MCF 10A (cell line): ENCODE data around the gene CNOT2. TPM values are rescaled to one million over a fixed set of nuclear protein-coding genes. Genes with fewer than 3 reads are reported as not detected.

Experiments
- BruUV-seq: library from RNA; stranded (reverse); fragments of 400-500 nt; replicated peaks from 2 replicates; lab custom pipeline; 2021; lab: Mats Ljungman, UMichigan
- CTCF ChIA-PET: fragments of 300-600 bp; sonication (Branson Sonifier 250); formaldehyde crosslinking; extraction: SDS; loops from one replicate; lab custom pipeline; 2021; ENCODE audit warnings: antibody characterized with exemption, inconsistent platforms; lab: Yijun Ruan, JAX
- POLR2A ChIA-PET: fragments of 300-600, 350-650 bp; sonication (Branson Sonifier 250); formaldehyde crosslinking; extraction: SDS; loops from one replicate; lab custom pipeline; 2020; ENCODE audit warnings: antibody characterized with exemption, inconsistent platforms; lab: Yijun Ruan, JAX
- DNase-seq: peaks from one replicate; pipeline ENCODE4 v3.0.0-alpha.2; 2018; ENCODE audit not compliant: unreplicated experiment
- H3K27ac Mint-ChIP-seq: one replicate; pipeline ENCODE4 v1.8.0; 2022; ENCODE audit warnings: mild to moderate bottlenecking, low read depth, mixed read lengths; ENCODE audit not compliant: unreplicated experiment
- H3K27me3 Mint-ChIP-seq: one replicate; pipeline ENCODE4 v1.8.0; 2022; ENCODE audit warnings: mixed read lengths; ENCODE audit not compliant: insufficient read depth, unreplicated experiment
- H3K36me3 Mint-ChIP-seq: one replicate; pipeline ENCODE4 v1.8.0; 2022; ENCODE audit warnings: mild to moderate bottlenecking, moderate library complexity, mixed read lengths; ENCODE audit not compliant: insufficient read depth, unreplicated experiment
- H3K4me1 Mint-ChIP-seq: one replicate; pipeline ENCODE4 v1.8.0; 2022; ENCODE audit warnings: mixed read lengths; ENCODE audit not compliant: insufficient read depth, unreplicated experiment
- H3K4me3 Mint-ChIP-seq: one replicate; pipeline ENCODE4 v1.8.0; 2022; ENCODE audit warnings: mild to moderate bottlenecking, moderate library complexity, mixed read lengths; ENCODE audit not compliant: unreplicated experiment
- H3K9me3 Mint-ChIP-seq: one replicate; pipeline ENCODE4 v1.8.0; 2022; ENCODE audit warnings: mixed read lengths; ENCODE audit not compliant: unreplicated experiment
- intact Hi-C: fragments of 100-400 bp; cut with micrococcal nuclease; formaldehyde crosslinking; loops from 2 replicates; pipeline ENCODE4 v1.14.1; 2022
- total RNA-seq: library from RNA; stranded (reverse); gene quantifications from 2 replicates; pipeline ENCODE4 v1.2.3, GENCODE V29; 2022
- TF ChIP-seq, protein P1 (sequence below): fragments of 200-600 bp; IDR thresholded peaks from one replicate; pipeline ENCODE4 v1.8.0; 2022; ENCODE audit warnings: antibody characterized with exemption, mild to moderate bottlenecking; ENCODE audit not compliant: unreplicated experiment

Gene CNOT2
- total RNA-seq, 1 experiment from 2014 or later, result 91.0 TPM

DNA sequence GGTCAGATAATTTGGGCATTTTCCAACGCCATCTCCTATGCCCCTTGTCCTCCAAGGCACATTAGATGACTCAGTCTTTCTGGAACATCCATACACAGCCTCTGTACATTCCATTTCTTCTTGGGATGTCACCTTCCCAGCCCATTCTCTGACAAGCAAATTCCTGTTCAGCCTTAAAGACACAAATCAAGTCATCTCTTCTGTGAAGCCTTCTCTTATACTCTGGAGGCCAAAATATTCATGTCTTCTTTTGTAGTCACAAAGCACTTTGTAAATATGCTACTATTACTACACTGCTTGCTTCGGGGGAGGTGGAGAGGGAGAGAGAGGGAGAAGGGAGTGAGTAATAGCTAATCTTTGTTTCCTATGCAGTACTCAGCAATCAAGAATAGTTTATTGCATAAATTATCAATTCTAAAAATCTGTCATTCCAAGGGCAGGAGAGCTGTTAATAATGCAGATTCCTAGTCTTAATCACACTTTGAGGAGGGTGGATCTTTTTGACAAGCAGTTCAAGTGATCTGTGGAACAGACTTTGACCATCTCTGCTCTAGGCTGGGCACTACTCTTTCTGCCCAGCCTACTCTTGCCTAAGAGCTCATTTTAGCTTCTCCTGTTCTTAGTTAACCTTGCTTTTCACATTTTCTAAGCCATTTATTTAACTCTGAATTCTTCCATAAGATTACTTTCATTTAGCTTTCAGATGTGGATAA, 150.7 kb downstream of the CNOT2 start:
- H3K9me3 Mint-ChIP-seq, result no peaks in the 10 kb centered on the region
- no peaks in the 10 kb centered on the region for H3K27me3 Mint-ChIP-seq
- H3K4me1 Mint-ChIP-seq, result peaks cover 10% of the 10 kb centered on the region
- no peak overlapping the region for H3K27ac Mint-ChIP-seq
- ChIA-PET CTCF (interaction anchor here (0.6 to 1.4 kb wide), 4 partner anchors 165 to 514 kb away, joined by 3 to 5 read pairs (median 4); no protein-coding TSS in a partner anchor), POLR2A (interaction anchor here (0.9 kb wide), 1 partner anchor 36 kb away, joined by 3 read pairs; no protein-coding TSS in a partner anchor)
- TF ChIP-seq, protein P1, sequence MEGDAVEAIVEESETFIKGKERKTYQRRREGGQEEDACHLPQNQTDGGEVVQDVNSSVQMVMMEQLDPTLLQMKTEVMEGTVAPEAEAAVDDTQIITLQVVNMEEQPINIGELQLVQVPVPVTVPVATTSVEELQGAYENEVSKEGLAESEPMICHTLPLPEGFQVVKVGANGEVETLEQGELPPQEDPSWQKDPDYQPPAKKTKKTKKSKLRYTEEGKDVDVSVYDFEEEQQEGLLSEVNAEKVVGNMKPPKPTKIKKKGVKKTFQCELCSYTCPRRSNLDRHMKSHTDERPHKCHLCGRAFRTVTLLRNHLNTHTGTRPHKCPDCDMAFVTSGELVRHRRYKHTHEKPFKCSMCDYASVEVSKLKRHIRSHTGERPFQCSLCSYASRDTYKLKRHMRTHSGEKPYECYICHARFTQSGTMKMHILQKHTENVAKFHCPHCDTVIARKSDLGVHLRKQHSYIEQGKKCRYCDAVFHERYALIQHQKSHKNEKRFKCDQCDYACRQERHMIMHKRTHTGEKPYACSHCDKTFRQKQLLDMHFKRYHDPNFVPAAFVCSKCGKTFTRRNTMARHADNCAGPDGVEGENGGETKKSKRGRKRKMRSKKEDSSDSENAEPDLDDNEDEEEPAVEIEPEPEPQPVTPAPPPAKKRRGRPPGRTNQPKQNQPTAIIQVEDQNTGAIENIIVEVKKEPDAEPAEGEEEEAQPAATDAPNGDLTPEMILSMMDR, result no peak
- intact Hi-C loops, result no loop called here
- BruUV-seq, result no TSS peak
- no peaks in the 10 kb centered on the region for H3K36me3 Mint-ChIP-seq
- peak; percentile 65 for DNase-seq
- H3K4me3 Mint-ChIP-seq, result no peak overlapping the region

DNA sequence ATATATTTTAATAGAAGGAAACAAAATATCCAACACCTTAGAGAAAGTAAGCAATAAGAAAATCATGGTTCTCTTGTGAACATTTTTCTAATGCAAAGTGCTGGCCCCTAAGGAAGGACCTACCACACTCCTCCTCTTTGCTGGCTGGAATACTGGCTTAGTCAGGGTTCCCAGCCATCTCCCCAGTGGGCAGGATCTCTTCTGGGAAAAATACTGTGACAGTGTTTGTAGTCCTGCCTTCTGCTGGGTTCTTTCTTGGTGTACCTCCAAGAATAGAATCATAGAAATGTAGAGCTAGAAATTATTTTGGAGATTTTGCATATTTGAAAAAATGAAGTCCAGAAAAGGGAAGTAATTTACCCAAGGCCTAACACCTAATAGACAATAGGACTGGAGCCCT, 154.8 kb downstream of the CNOT2 start:
- ChIA-PET CTCF (no interaction called here), POLR2A (no interaction called here)
- Mint-ChIP-seq H3K36me3 (no peaks in the 10 kb centered on the region), H3K27ac (no peak overlapping the region), H3K4me1 (peaks cover 10% of the 10 kb centered on the region), H3K4me3 (no peak overlapping the region), H3K9me3 (no peaks in the 10 kb centered on the region), H3K27me3 (no peaks in the 10 kb centered on the region)
- no peak for DNase-seq
- BruUV-seq, result no TSS peak
- TF ChIP-seq, protein P1, result no peak
- intact Hi-C loops, result no loop called here

DNA sequence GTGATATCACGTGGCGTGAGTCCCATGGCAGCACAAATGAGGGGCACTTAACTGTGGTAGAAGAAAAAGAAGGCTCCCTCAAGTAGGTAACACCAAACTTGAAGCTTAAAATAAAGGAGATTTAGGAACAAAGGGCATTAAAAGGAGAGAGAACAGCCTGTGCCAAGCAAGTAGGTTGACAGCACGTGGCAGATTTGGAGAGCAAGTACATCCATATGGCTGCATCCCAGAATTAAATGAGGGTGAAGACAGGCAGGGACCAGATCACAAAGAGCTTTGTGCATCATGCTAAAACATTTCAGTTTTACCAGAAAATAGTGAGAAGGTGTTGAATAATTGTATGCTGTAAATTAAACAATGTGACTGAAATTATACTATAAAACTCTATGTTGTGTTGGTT, 155.6 kb downstream of the CNOT2 start:
- TF ChIP-seq, protein P1, result no peak
- intact Hi-C loops, result no loop called here
- ChIA-PET POLR2A (no interaction called here), CTCF (no interaction called here)
- DNase-seq, result no peak
- Mint-ChIP-seq H3K27ac (no peak overlapping the region), H3K27me3 (no peaks in the 10 kb centered on the region), H3K36me3 (no peaks in the 10 kb centered on the region), H3K9me3 (no peaks in the 10 kb centered on the region), H3K4me3 (no peak overlapping the region), H3K4me1 (peaks cover 5% of the 10 kb centered on the region)
- no TSS peak for BruUV-seq

DNA sequence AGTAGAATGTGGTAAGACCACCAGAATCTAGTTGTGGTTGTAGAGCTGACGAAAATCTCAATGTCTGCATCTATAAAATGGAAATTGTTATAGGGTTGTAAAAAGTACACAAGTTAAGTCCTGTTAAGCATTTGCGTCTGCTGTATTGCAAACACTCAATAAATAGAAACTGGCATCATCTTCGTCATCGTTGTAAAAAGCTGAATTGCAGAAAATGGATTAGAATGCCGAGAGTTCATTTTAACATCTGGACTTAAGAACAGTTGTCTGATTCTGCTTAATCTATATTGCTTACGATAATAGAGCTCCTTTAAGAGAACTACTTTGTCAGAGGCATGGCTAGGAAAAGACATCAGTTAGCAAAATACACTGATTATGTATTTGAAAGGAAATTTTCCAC, 156.1 kb downstream of the CNOT2 start:
- Mint-ChIP-seq H3K9me3 (no peaks in the 10 kb centered on the region), H3K4me1 (peaks cover under 1% of the 10 kb centered on the region), H3K4me3 (no peak overlapping the region), H3K27me3 (no peaks in the 10 kb centered on the region), H3K27ac (no peak overlapping the region), H3K36me3 (no peaks in the 10 kb centered on the region)
- ChIA-PET CTCF (no interaction called here), POLR2A (interaction anchor here (0.6 kb wide), 1 partner anchor 882 kb away, joined by 3 read pairs; no protein-coding TSS in a partner anchor)
- intact Hi-C loops, result no loop called here
- no peak for DNase-seq
- no TSS peak for BruUV-seq
- TF ChIP-seq, protein P1, result no peak
